ENCODE results near the gene ZNF689. TPM values are rescaled to one million over a fixed set of nuclear protein-coding genes. Genes with fewer than 3 reads are reported as not detected.

ZNF689 gene
- total RNA-seq, 1 experiment from 2014 or later: 21.1 TPM

GRCh38 chr16:30553393-30553899 is 56.7 kb downstream of the ZNF689 start:
- peaks cover 0 to 2% of the 10 kb centered on the region in 2 experiments; a peak in 1 of 5 replicates for H3K9me3 Mint-ChIP-seq
- peaks cover 2% of the 10 kb centered on the region; the same call in 1 of the 2 replicates for H3K4me1 ChIP-seq (ENCODE audit: insufficient read depth, low read length)
- peaks cover 17 to 25% of the 10 kb centered on the region in 2 experiments for H3K4me1 Mint-ChIP-seq
- H3K36me3 Mint-ChIP-seq (ENCODE audit: insufficient read depth in 1 of 3, low read depth in 3 of 3): peaks cover 5 to 32% (median 28%) of the 10 kb centered on the region in 3 experiments
- H3K4me2 ChIP-seq (ENCODE audit: insufficient read depth, insufficient read length, low read length): no peak overlapping the region
- no peak overlapping the region for H3T11ph ChIP-seq (ENCODE audit: low read length)
- no peak overlapping the region for H3K18ac ChIP-seq (ENCODE audit: insufficient read length, low read depth, low read length)
- H2BK15ac ChIP-seq (ENCODE audit: low read depth, low read length): no peak overlapping the region
- no peaks in the 10 kb centered on the region for H3K9me3 ChIP-seq (ENCODE audit: control insufficient read depth, low read depth, low read length)
- no peak overlapping the region for H2BK20ac ChIP-seq (ENCODE audit: low read depth, low read length, poor library complexity, severe bottlenecking)
- no peak overlapping the region for H3K56ac ChIP-seq (ENCODE audit: insufficient read length, low read depth, low read length)
- H3K27ac ChIP-seq (ENCODE audit: insufficient read length, low read depth, low read length): no peak overlapping the region
- H2BK5ac ChIP-seq (ENCODE audit: insufficient read length, low read length): no peak overlapping the region
- peak overlapping the region in 1 of 3 experiments; percentile 55; a peak in 2 of 7 replicates for H3K27ac Mint-ChIP-seq
- H3K79me1 ChIP-seq (ENCODE audit: insufficient read depth, low read depth, low read length, poor library complexity, severe bottlenecking): no peaks in the 10 kb centered on the region
- H3K9ac ChIP-seq (ENCODE audit: extremely low read depth, insufficient read length, low read length): no peak overlapping the region
- H3K27me3 Mint-ChIP-seq (ENCODE audit: low read depth): no peaks in the 10 kb centered on the region
- H4K5ac ChIP-seq (ENCODE audit: insufficient read length, low read depth, low read length): no peak overlapping the region
- H2BK12ac ChIP-seq (ENCODE audit: insufficient read length, low read depth, low read length): no peak overlapping the region
- no peak overlapping the region for H3K14ac ChIP-seq (ENCODE audit: insufficient read depth, low read length)
- no peaks in the 10 kb centered on the region for H4K20me1 ChIP-seq (ENCODE audit: control insufficient read depth, insufficient read depth, insufficient read length)
- TF ChIP-seq CTCF (conservative IDR thresholded peaks at IDR 0.05): no peak
- H4K8ac ChIP-seq (replicated peaks; ENCODE audit: insufficient read length, low read depth, low read length): no peak overlapping the region
- H4K91ac ChIP-seq (ENCODE audit: insufficient read length, low read depth, low read length): no peak overlapping the region
- no peak overlapping the region for H2AFZ ChIP-seq (ENCODE audit: low read length)
- no peak overlapping the region for H3K4me3 Mint-ChIP-seq
- H3K79me2 ChIP-seq (ENCODE audit: insufficient read depth, low read length): no peaks in the 10 kb centered on the region
- peaks cover 4% of the 10 kb centered on the region for H3K23me2 ChIP-seq (ENCODE audit: insufficient read length, low read depth, low read length, poor library complexity, severe bottlenecking)
- no CpG with 5 or more reads among the region's 2 CpGs for WGBS (ENCODE audit: extremely low coverage, insufficient read length, low lambda C conversion rate)
- no peak overlapping the region for H2AK5ac ChIP-seq (ENCODE audit: insufficient read length, low read length)
- H3K23ac ChIP-seq (ENCODE audit: insufficient read length, low read depth, low read length): no peak overlapping the region
- no peak overlapping the region for H2BK120ac ChIP-seq (ENCODE audit: low read depth, low read length, poor library complexity, severe bottlenecking)
- no peak overlapping the region for H3K4ac ChIP-seq (ENCODE audit: low read depth, low read length)
- DNase-seq: no peak
- H3K27me3 ChIP-seq (ENCODE audit: insufficient read depth, low read length): no peaks in the 10 kb centered on the region

Data from H9 (cell line).